Brain pericyte (primary cell): Measurements from ENCODE around the gene CARHSP1.
A peak's percentile ranks its signal among the peaks of the same experiment; 100 is the strongest.
"Not testable (repeated sequence)": the region's sequence is repeated elsewhere in the genome, so short reads cannot be mapped to it uniquely, and the experiment has no call there.

Experiments used
- DNase-seq: peaks from one replicate; pipeline ENCODE4 v3.0.0-alpha.2; 2012; ENCODE audit warnings: low read depth, low spot score

CARHSP1 gene

GRCh38 chr16:8868416-8869211 is at the start of gene CARHSP1:
TSS of gene CARHSP1 (minus strand) at chr16:8869006. CDS start at chr16:8859328, 9,678 bp downstream.
- peak; percentile 56 for DNase-seq

GRCh38 chr16:8917336-8917735 is 48.5 kb upstream of the CARHSP1 start:
- not testable (repeated sequence) for DNase-seq

- DNase-seq: no peak
Measured at GRCh38 chr16:8916541-8917225, 47.9 kb upstream of the CARHSP1 start.

- no peak for DNase-seq
Measured at GRCh38 chr16:8915722-8916301, 47.0 kb upstream of the CARHSP1 start.

GRCh38 chr16:8914098-8914497 is 45.3 kb upstream of the CARHSP1 start:
- no peak for DNase-seq

- no peak for DNase-seq
Measured at GRCh38 chr16:8912793-8913192, 44.0 kb upstream of the CARHSP1 start.

GRCh38 chr16:8910811-8911210 is 42.0 kb upstream of the CARHSP1 start:
- no peak for DNase-seq

GRCh38 chr16:8908810-8909468 is 40.1 kb upstream of the CARHSP1 start:
- no peak for DNase-seq

- no peak for DNase-seq
Measured at GRCh38 chr16:8907096-8907495, 38.3 kb upstream of the CARHSP1 start.

GRCh38 chr16:8905795-8906591 is 37.2 kb upstream of the CARHSP1 start:
- DNase-seq: no peak

GRCh38 chr16:8905168-8905762 is 36.5 kb upstream of the CARHSP1 start:
- no peak for DNase-seq

GRCh38 chr16:8904018-8904430 is 35.2 kb upstream of the CARHSP1 start:
- DNase-seq: no peak

- DNase-seq: no peak
Measured at GRCh38 chr16:8903004-8903403, 34.2 kb upstream of the CARHSP1 start.

- no peak for DNase-seq
Measured at GRCh38 chr16:8901320-8901861, 32.6 kb upstream of the CARHSP1 start.

GRCh38 chr16:8900343-8900742 is 31.5 kb upstream of the CARHSP1 start:
- DNase-seq: no peak

GRCh38 chr16:8899709-8900317 is 31.0 kb upstream of the CARHSP1 start:
- DNase-seq: no peak

- DNase-seq: no peak
Measured at GRCh38 chr16:8898660-8899318, 30.0 kb upstream of the CARHSP1 start.

GRCh38 chr16:8894736-8895334 is 26.0 kb upstream of the CARHSP1 start:
- DNase-seq: no peak

GRCh38 chr16:8893976-8894690 is 25.3 kb upstream of the CARHSP1 start:
- no peak for DNase-seq
